AG09309 (cell line): ENCODE measurements around the gene ARHGDIG.

Experiments used
- DNase-seq: peaks from one replicate; pipeline ENCODE4 v3.0.0-alpha.2; 2010; ENCODE audit warnings: low read depth
- H3K4me3 ChIP-seq: 2 replicates; pipeline ENCODE4 v1.5.1; 2011; ENCODE audit warnings: mild to moderate bottlenecking, low read depth, low read length, moderate library complexity; ENCODE audit not compliant: control insufficient read depth
- CTCF ChIP-seq: IDR thresholded peaks from 2 replicates; pipeline ENCODE4 v1.5.1; 2011; ENCODE audit warnings: mild to moderate bottlenecking, low read depth, low read length, inconsistent platforms; ENCODE audit not compliant: insufficient read depth, control insufficient read depth; ENCODE audit errors: missing control alignments

ARHGDIG gene

GRCh38 chr16:285146-286055, 5.0 kb downstream of the ARHGDIG start:
- no peak for TF ChIP-seq CTCF
- DNase-seq, result no peak
- no peak overlapping the region for H3K4me3 ChIP-seq

GRCh38 chr16:286491-287297, 6.3 kb downstream of the ARHGDIG start:
- TF ChIP-seq CTCF, result no peak
- no peak overlapping the region for H3K4me3 ChIP-seq
- DNase-seq, result no peak

- H3K4me3 ChIP-seq, result no peak overlapping the region
These were observed 7.0 kb downstream of the ARHGDIG start for GRCh38 chr16:287298-287811.

GRCh38 chr16:287981-288920, 7.9 kb downstream of the ARHGDIG start:
- TF ChIP-seq CTCF, result no peak
- H3K4me3 ChIP-seq, result no peak overlapping the region
- DNase-seq, result no peak

More at GRCh38 chr16:287298-287811, 7.0 kb downstream of the ARHGDIG start:
- TF ChIP-seq CTCF, result no peak
- no peak for DNase-seq

GRCh38 chr16:289395-289997, 9.1 kb downstream of the ARHGDIG start:
- no peak overlapping the region for H3K4me3 ChIP-seq
- TF ChIP-seq CTCF, result no peak
- DNase-seq, result no peak
